IMR-90 (cell line): ENCODE data around the gene TPP1. TPM values are rescaled to one million over a fixed set of nuclear protein-coding genes. Genes with fewer than 3 reads are reported as not detected.

ENCODE experiments used
- ATAC-seq: fragments of 200-7000 bp; cut with Tn5 transposase; 2 replicates; pipeline ENCODE4 v1.9.1; 2020; ENCODE audit warnings: low read depth, mild to moderate bottlenecking, moderate library complexity
- BruUV-seq: library from RNA; stranded (reverse); fragments of 400-500 nt; replicated peaks from 2 replicates; lab custom pipeline; 2021; lab: Mats Ljungman, UMichigan
- CTCF ChIA-PET: fragments of 300-600 bp; formaldehyde crosslinking; extraction: SDS; loops from one replicate; lab custom pipeline; 2021; ENCODE audit warnings: antibody characterized with exemption; lab: Yijun Ruan, JAX
- POLR2A ChIA-PET: fragments of 300-600 bp; sonication (Branson Sonifier 250); formaldehyde crosslinking; loops from one replicate; lab custom pipeline; 2022; ENCODE audit warnings: antibody characterized with exemption; ENCODE audit not compliant: unreplicated experiment; lab: Charles Lee
- DNase-seq: peaks from one replicate; pipeline ENCODE4 v3.0.0; 2013
- H2AFZ ChIP-seq: replicated peaks from 2 replicates; pipeline ENCODE3; 2013; ENCODE audit warnings: low read length, mild to moderate bottlenecking; ENCODE audit not compliant: poor library complexity
- H2AK5ac ChIP-seq: 2 replicates; pipeline ENCODE4 v1.6.1; 2013; ENCODE audit warnings: low read depth, low read length, inconsistent platforms
- H2AK9ac ChIP-seq: replicated peaks from 2 replicates; pipeline ENCODE3; 2013; ENCODE audit warnings: mild to moderate bottlenecking, low read depth, low read length, moderate library complexity; ENCODE audit not compliant: poor library complexity
- H2BK120ac ChIP-seq: 2 replicates; pipeline ENCODE4 v1.6.1; 2013; ENCODE audit warnings: low read depth, low read length, inconsistent platforms
- H2BK15ac ChIP-seq: 3 replicates; pipeline ENCODE4 v1.6.1; 2013; ENCODE audit warnings: low read depth, low read length, inconsistent platforms
- H2BK20ac ChIP-seq: 2 replicates; pipeline ENCODE4 v1.6.1; 2013; ENCODE audit warnings: low read depth, mild to moderate bottlenecking, inconsistent platforms, low read length, moderate library complexity
- H2BK5ac ChIP-seq: 2 replicates; pipeline ENCODE4 v1.6.1; 2013; ENCODE audit warnings: mild to moderate bottlenecking, low read depth, low read length, inconsistent platforms; ENCODE audit not compliant: poor library complexity, severe bottlenecking
- H3K14ac ChIP-seq: replicated peaks from 2 replicates; pipeline ENCODE4 v1.6.1; 2013; ENCODE audit warnings: low read depth, low read length, inconsistent platforms
- H3K18ac ChIP-seq: 2 replicates; pipeline ENCODE4 v1.6.1; 2013; ENCODE audit warnings: low read depth, low read length, control low read depth
- H3K23ac ChIP-seq: 2 replicates; pipeline ENCODE4 v1.6.1; 2013; ENCODE audit warnings: low read depth, low read length, inconsistent platforms
- H3K27ac ChIP-seq: 2 replicates; pipeline ENCODE4 v1.5.1; 2013; ENCODE audit warnings: mild to moderate bottlenecking, control low read depth, low read length; ENCODE audit not compliant: insufficient read depth
- H3K27me3 ChIP-seq: 2 replicates; pipeline ENCODE4 v1.6.1; 2013; ENCODE audit warnings: low read length; ENCODE audit not compliant: control insufficient read depth, insufficient read depth
- H3K36me3 ChIP-seq: 2 replicates; pipeline ENCODE4 v1.6.1; 2013; ENCODE audit warnings: low read length, mixed read lengths; ENCODE audit not compliant: control insufficient read depth, insufficient read depth
- H3K4ac ChIP-seq: 2 replicates; pipeline ENCODE4 v1.6.1; 2013; ENCODE audit warnings: low read depth, low read length, inconsistent platforms
- H3K4me1 ChIP-seq: 2 replicates; pipeline ENCODE4 v1.6.1; 2013; ENCODE audit warnings: low read length, mixed read lengths; ENCODE audit not compliant: control insufficient read depth, insufficient read depth
- H3K4me2 ChIP-seq: 2 replicates; pipeline ENCODE4 v1.6.1; 2013; ENCODE audit warnings: low read depth, mild to moderate bottlenecking, control low read depth, low read length, moderate library complexity
- H3K4me3 ChIP-seq: 2 replicates; pipeline ENCODE4 v1.5.1; 2013; ENCODE audit warnings: low read depth, mild to moderate bottlenecking, control low read depth, low read length, moderate library complexity; ENCODE audit not compliant: insufficient read depth
- H3K56ac ChIP-seq: 2 replicates; pipeline ENCODE4 v1.6.1; 2013; ENCODE audit warnings: low read length, inconsistent platforms; ENCODE audit not compliant: insufficient read depth; ENCODE audit errors: extremely low read depth
- H3K79me1 ChIP-seq, 2 experiments: 2 replicates each; pipeline ENCODE4 v1.6.1; 2013; ENCODE audit warnings: low read length in 2 of 2, inconsistent platforms in 1 of 2, low read depth in 1 of 2
- H3K9ac ChIP-seq: 2 replicates; pipeline ENCODE4 v1.6.1; 2013; ENCODE audit warnings: low read depth, low read length, control low read depth
- H3K9me1 ChIP-seq: 2 replicates; pipeline ENCODE4 v1.6.1; 2013; ENCODE audit warnings: low read length, inconsistent platforms; ENCODE audit not compliant: insufficient read depth
- H3K9me3 ChIP-seq: 2 replicates; pipeline ENCODE4 v1.6.1; 2013; ENCODE audit warnings: low read length; ENCODE audit not compliant: control insufficient read depth, insufficient read depth
- H4K20me1 ChIP-seq: 2 replicates; pipeline ENCODE4 v1.6.1; 2013; ENCODE audit warnings: low read length, inconsistent platforms; ENCODE audit not compliant: insufficient read depth
- H4K5ac ChIP-seq: 2 replicates; pipeline ENCODE4 v1.6.1; 2013; ENCODE audit warnings: mild to moderate bottlenecking, low read depth, low read length, control low read depth
- H4K8ac ChIP-seq, 2 experiments: 2 replicates each; pipeline ENCODE4 v1.6.1; 2013; ENCODE audit warnings: low read depth in 2 of 2, low read length in 2 of 2, control low read depth in 1 of 2, inconsistent platforms in 1 of 2
- H4K91ac ChIP-seq: 2 replicates; pipeline ENCODE4 v1.6.1; 2013; ENCODE audit warnings: low read depth, low read length, inconsistent platforms; ENCODE audit not compliant: insufficient read depth
- CEBPB ChIP-seq: IDR thresholded peaks from 2 replicates; pipeline ENCODE4 v1.6.1; 2012; ENCODE audit warnings: low read depth, low read length, improper control_type of control experiment
- FOS ChIP-seq: fragments of 150-350 bp; IDR thresholded peaks from 2 replicates; pipeline ENCODE4 v1.6.1; 2016; ENCODE audit warnings: low read depth, low read length
- MXI1 ChIP-seq: IDR thresholded peaks from 2 replicates; pipeline ENCODE4 v1.6.1; 2012; ENCODE audit warnings: low read depth, mild to moderate bottlenecking, low read length, moderate library complexity, borderline replicate concordance
- RFX5 ChIP-seq: IDR thresholded peaks from 2 replicates; pipeline ENCODE4 v1.8.0; 2012; ENCODE audit warnings: low read depth, mild to moderate bottlenecking, low read length, moderate library complexity
- WGBS, 2 experiments: methylation state at CpG; one replicate each; pipeline versions ENCODE4 v1.1.5 to v1.1.7; 2013; ENCODE audit warnings: missing lambda C conversion rate in 2 of 2; ENCODE audit not compliant: insufficient read length in 1 of 2; ENCODE audit errors: extremely low coverage in 2 of 2; 5-methylcytosine and 5-hydroxymethylcytosine counted together
- dilution Hi-C: fragments of 300-500 bp; cut with HindIII; formaldehyde crosslinking; loops from one replicate; pipeline ENCODE4 v1.14.3; 2018; ENCODE audit warnings: low sequenced_read_pairs; ENCODE audit not compliant: unreplicated experiment
- in situ Hi-C: fragments of 300-500 bp; cut with MboI; formaldehyde crosslinking; loops from 3 replicates; pipeline ENCODE4 v1.14.3; 2019; ENCODE audit warnings: low sequenced_read_pairs, inconsistent platforms, mixed read lengths
- intact Hi-C: fragments of 100-400 bp; cut with micrococcal nuclease; formaldehyde crosslinking; loops from 2 replicates; pipeline ENCODE4 v1.10.0; 2022
- polyA plus RNA-seq, 3 experiments: library from polyadenylated mRNA; depleted of rRNA; stranded (reverse); fragments of >200 nt; gene quantifications; 2 replicates each; pipeline ENCODE4 v1.2.3, GENCODE V29; 2012; ENCODE audit warnings: low replicate concordance in 1 of 3
- total RNA-seq: library from RNA; depleted of rRNA; stranded (reverse); fragments of >200 nt; gene quantifications from 2 replicates; pipeline ENCODE4 v1.2.3, GENCODE V29; 2012
- TF ChIP-seq, protein P1 (sequence below): fragments of 150-350 bp; IDR thresholded peaks from 2 replicates; pipeline ENCODE4 v1.6.1; 2016; ENCODE audit warnings: low read depth, mild to moderate bottlenecking, low read length, moderate library complexity, borderline replicate concordance

Gene TPP1
- total and polyA plus RNA-seq, 2 of the 4 experiments (the other 2 are of a cell fraction): 33.5 to 108 TPM

DNA sequence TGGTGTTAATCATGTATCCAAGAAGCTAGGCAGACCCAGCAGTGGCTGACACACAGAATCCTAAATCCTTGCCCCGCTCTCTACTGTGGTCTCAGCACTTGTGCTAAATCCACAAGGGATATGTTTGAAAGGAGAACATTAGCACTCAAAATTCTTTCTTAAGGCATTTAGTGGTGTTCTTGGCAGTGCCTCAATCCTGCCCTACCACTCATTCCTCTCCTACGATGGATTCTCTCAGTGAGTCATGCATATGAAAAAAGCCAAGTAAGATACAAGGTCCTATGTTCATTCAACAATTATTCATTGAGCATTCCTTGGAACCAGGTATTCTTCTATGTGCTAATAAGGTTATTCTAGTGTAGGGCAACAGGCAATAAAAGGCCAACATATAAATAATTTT is 47.0 kb downstream of the TPP1 start:
- no peak overlapping the region for H3K18ac ChIP-seq
- no peak overlapping the region for H3K27ac ChIP-seq
- no peak overlapping the region for H3K4me3 ChIP-seq
- no peaks in the 10 kb centered on the region for H3K27me3 ChIP-seq
- 80% methylated on average over 1 of the region's 2 CpGs; no CpG with 5 or more reads in 1 of the 2 experiments for WGBS, 2 experiments
- no peak overlapping the region for H4K5ac ChIP-seq
- DNase-seq (peak; percentile 84), ATAC-seq (peak; percentile 82)
- H2BK5ac ChIP-seq: no peak overlapping the region
- ChIA-PET CTCF (no interaction called here), POLR2A (no interaction called here)
- H2AK9ac ChIP-seq: no peak overlapping the region
- H3K4ac ChIP-seq: no peak overlapping the region
- H4K8ac ChIP-seq: no peak overlapping the region
- H3K36me3 ChIP-seq: no peaks in the 10 kb centered on the region; the same call in 1 of the 2 replicates
- H3K56ac ChIP-seq: no peak overlapping the region
- in situ Hi-C loops: no loop called here
- H4K20me1 ChIP-seq: no peaks in the 10 kb centered on the region
- intact Hi-C loops: no loop called here
- dilution Hi-C loops: no loop called here
- no peak overlapping the region for H2BK120ac ChIP-seq
- H3K9ac ChIP-seq: no peak overlapping the region
- BruUV-seq: no TSS peak
- peaks cover 13% of the 10 kb centered on the region for H3K4me1 ChIP-seq
- H3K14ac ChIP-seq: no peak overlapping the region
- H2AK5ac ChIP-seq: no peak overlapping the region
- peaks cover 8% of the 10 kb centered on the region; the same call in 1 of the 2 replicates for H3K9me1 ChIP-seq
- H2BK15ac ChIP-seq: no peak overlapping the region
- H3K4me2 ChIP-seq: no peak overlapping the region
- H2BK20ac ChIP-seq: no peak overlapping the region
- H4K91ac ChIP-seq: no peak overlapping the region
- TF ChIP-seq RFX5 (no peak), CEBPB (no peak), MXI1 (no peak), FOS (peak; percentile 29; the same call in 1 of the 2 replicates)
- TF ChIP-seq, protein P1, sequence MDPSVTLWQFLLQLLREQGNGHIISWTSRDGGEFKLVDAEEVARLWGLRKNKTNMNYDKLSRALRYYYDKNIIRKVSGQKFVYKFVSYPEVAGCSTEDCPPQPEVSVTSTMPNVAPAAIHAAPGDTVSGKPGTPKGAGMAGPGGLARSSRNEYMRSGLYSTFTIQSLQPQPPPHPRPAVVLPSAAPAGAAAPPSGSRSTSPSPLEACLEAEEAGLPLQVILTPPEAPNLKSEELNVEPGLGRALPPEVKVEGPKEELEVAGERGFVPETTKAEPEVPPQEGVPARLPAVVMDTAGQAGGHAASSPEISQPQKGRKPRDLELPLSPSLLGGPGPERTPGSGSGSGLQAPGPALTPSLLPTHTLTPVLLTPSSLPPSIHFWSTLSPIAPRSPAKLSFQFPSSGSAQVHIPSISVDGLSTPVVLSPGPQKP: no peak
- H2AFZ ChIP-seq: no peak overlapping the region
- no peaks in the 10 kb centered on the region for H3K9me3 ChIP-seq
- peaks cover 0 to 3% of the 10 kb centered on the region in 2 experiments; a peak in 2 of 4 replicates for H3K79me1 ChIP-seq
- H3K23ac ChIP-seq: no peak overlapping the region
